GM21528 (cell line): Measurements from ENCODE around the gene TXNRD3.

Experiments used
- ATAC-seq: cut with Tn5 transposase; IDR thresholded peaks from one replicate; pipeline ENCODE4 v1.9.1; 2021; ENCODE audit warnings: mild to moderate bottlenecking, moderate library complexity; ENCODE audit not compliant: unreplicated experiment, low FRiP score

The TXNRD3 gene

DNA sequence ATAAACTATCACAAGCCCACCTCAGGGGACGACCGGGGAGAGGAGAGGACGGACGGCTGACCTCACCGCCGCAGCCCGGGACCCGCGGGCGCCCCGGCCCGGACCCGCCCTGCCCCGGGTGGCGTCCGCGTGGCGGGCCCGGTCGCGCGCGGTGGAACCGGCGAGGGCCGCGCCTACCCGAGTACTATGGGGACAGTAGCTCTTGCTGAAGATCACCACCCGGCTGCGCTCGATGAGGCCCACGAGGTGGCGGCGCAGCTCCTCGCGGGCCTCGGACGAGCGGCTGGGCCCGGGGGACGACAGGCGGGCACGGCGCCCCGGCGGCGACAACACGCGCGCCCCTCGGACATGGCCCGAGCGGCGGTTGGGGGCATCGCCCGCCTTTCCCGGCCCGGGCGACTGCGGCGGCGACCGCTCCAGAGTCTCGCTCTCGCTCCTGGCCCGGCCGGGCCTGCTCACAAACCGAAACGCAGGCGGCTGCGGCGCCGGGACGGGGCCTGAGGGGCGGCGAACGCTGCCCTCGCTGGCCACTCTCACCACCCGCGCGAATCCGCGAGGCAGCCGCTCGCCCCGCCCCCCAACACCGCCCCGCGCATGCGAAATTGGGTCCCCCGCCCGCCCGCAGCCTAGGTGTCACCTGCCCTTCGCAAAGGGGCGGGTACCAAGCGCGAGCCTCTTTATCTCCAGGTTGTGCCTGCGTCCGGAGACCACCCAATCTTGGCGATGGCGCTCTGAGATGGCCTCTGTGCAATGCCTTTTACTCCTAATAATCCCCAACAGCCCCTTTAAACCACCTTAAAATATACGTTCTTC is at the start of gene TXNRD3:
Gene TXNRD3, minus strand, starts transcription at position 554 of the 813 bp plus-strand sequence.
- ATAC-seq = no peak

DNA sequence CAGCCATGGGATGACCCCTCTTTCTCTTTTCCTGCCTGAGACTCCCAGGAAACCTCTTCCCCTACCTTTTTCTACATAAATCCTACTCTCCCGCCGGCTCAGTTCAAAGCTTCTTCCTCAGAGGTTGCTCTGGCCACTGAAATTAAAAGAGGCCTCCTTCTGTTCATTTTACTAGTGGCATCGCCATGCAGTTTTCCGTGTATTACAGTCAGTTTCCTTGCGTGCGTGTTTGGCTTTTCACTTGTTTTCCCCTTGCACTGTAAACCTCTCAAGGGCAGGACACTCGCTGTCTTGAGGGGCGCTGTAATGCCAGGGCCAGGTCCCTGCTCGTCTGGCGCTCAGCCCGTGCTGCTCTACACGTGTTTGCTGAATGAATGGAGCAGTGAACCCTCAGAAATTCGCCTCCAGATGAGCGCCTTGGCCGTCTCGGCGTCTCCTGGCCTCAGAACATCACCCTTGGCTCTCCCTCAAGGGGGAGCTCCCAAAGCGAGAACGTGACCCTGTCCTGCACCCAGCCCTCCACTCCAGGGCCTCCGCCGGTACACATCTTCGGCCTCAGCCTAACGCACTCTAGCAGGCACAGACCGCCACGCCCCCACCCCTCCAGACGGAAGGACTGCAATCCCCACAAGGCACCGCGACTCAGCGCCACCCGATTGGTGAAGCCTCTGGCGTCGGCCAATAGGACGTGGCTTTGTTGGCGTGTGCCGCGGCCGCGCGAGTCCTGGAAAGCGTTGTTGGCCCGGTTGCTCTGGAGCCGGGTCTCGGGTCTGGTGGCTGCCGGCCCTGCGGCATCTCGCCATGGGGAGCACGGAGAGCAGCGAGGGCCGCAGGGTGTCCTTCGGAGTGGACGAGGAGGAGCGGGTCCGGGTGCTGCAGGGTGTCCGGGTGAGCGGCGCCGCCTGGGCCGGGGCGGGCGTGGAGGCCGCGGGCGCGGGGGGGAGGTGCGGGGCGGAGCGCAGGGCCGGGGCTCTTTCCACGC is 48.9 kb upstream of the TXNRD3 start, which contains the start of gene CHCHD6:
Gene CHCHD6, plus strand, starts transcription at position 729 of the 982 bp plus-strand sequence. Its CDS starts 73 bp downstream, at position 802.
- ATAC-seq = peak; percentile 96

DNA sequence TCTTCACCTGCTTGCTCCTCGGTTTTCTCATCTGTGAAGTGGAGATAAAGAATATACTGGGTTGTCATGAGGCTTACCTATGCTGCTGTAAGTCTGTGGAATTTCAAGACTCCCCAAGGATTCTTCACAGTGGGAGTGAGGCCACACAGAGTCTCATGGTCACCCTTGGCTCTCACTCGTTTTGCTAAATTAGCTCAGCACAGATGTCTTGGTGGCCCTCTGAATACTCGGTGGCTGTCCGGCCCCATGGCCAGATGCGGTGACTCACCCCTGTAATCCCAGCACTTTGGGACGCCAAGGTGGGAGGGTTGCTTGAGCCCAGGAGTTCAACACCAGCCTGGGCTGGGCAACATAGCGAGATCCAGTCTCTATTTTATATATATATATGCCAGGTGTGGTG is 44.1 kb upstream of the TXNRD3 start:
- ATAC-seq = no peak

DNA sequence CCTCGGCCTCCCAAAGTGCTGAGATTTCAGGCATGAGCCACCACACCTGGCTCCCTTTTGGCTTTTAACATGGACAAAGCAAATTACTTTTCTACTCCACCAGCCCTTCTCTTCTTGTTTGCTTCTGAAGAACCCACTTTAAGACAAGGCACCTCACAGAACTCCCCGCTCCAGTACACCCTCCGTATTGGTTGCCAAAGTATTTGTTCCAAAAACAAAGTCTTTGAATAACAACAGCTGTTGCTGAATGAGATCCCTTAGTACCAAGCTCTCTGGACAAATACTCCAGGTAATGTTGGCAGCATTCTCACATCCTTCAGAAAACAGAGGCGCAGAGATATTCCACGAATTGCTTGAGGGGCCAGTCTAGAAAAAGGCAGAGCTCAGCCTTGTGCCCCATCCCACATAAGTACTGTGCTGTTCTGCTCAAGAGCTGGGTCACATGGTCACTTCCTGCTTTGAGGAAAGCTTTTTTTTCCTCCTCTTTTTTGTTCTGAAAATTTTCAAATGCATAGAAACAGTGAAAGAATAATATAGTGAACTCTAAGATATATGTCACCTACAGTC is 41.9 kb upstream of the TXNRD3 start:
- no peak for ATAC-seq

DNA sequence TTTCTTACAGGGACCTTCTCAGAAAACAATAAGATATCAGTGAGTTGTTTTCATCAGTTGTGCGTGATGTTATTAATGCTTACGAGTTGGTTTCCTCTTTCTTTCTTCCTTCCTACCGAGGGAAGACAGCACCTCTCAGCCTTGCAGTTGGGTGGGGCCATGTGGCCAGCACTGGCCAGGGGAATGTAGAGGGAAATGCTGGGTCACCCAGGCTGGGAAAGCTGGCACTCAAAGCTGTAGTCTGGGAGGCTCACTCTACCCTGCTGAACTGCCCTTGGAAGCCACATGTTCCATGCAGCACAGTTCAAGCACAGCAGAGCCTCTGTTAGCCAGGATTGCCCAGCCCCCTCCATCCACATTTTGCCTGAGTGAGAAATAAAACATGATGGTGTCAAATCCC is 39.0 kb upstream of the TXNRD3 start:
- no peak for ATAC-seq

DNA sequence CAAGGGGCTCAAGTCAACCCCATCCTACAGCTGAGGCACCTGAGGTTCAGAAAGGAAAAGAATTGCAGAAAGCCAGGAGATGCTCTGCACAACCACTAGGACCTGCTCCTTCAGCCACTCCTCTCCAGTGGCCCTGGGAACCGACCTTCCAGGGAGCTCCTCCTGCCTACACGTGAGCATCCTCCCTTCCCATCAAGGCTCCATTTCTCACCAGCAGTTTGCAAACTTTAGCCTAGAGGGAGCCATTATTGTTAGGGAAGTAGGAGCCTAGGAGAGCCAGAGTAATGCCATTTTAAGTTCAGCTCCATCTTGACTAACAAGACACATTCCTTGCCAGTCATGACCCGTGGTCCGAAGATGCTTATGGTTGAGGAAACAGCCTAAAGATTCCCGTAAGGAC is 37.9 kb upstream of the TXNRD3 start:
- no peak for ATAC-seq

DNA sequence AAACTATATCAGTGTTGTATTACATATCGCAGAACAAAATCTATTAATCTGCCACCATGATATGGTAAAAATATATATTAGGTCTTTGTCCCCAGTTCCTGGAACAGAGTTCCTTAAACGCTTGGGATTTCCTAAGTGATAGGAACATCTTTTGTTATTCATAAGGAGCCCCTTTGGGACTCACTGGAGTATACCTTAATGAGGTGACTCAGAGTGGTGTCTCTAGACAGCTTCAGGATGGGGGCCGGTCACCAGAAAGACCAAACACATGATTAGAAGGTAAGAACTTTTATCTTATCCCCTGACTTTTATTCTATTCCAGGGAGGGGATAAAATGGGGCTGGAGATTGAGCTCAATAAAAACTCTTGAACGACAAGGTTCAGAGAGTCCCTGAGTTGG is 36.8 kb upstream of the TXNRD3 start:
- no peak for ATAC-seq

DNA sequence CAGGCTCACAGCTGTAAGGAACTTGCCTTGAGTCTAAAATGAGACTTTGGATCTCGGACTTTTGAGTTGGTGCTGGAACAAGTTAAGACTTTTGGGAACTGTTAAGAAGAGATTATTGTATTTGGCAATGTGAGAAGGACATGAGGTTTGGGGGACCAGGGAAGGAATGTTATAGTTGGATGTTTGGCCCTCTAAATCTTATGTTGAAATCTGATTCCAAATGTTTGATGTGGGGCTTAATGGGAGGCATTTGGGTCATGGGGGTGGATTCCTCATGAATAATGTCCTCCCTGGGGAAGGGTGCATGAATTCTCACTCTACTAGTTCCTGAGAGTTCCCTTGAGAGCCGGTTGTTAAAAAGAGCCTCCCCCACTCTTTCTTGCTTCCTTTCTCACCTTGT is 30.6 kb upstream of the TXNRD3 start:
- ATAC-seq = no peak

DNA sequence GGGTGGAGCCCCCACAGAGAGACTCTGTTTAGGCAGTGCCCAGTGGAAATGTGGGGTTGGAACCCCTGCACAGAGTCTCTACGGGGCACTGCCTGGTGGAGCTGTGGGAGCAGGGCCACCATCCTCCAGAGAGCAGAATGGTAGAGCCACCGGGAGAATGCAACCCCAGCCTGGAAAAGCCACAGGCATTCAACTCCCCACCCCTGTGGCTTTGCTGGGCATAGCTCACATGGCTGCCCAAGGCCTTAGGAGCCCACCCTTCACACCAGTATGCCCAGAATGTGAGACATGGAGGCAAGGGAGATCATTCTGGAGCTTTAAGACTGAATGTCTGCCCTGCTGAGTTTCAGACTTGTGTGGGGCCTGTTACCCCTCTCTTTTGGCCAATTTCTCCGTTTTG is 30.1 kb upstream of the TXNRD3 start:
- no peak for ATAC-seq

DNA sequence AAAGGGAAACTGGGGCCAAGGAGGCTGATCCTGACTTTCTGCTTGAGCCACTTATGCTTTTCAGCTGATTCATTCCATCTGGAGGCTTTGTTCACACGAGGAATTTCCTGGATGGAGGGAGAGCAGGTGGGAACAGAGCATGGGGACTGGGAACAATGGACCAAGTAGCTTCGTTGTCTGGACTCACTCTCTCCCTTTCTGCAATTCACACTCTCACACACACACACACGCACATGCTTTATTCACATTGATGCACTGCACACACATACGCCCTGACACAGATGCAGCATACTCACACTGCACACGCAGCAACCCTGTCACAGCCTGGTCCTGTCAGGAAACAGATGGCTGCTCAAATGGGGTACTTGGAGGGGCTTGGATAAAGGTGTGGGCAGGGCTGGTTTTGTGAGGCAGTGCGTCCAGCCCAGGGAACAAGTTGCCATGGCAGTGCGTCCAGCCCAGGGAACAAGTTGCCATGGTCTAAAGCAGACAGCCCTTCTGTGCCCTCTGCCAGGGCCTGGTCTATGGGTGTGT is 29.4 kb upstream of the TXNRD3 start:
- no peak for ATAC-seq

DNA sequence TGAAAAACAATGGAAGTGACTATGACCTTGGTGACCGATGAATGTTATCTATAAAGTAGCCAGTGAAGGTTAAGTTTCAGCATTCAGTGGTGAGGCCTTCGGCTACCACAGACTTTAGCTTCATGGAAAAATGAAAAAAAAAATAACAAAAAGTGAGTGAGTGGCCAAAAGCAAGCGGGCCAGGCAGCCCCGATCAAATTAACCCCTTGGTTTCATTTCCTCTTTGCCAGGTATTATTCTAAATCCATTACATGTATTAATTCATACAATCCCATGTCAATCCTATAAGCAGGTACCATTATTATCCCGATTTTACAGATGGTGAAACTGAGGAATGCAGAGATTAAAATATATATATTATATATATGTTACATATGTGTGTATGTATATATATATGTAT is 28.1 kb upstream of the TXNRD3 start:
- ATAC-seq = no peak

DNA sequence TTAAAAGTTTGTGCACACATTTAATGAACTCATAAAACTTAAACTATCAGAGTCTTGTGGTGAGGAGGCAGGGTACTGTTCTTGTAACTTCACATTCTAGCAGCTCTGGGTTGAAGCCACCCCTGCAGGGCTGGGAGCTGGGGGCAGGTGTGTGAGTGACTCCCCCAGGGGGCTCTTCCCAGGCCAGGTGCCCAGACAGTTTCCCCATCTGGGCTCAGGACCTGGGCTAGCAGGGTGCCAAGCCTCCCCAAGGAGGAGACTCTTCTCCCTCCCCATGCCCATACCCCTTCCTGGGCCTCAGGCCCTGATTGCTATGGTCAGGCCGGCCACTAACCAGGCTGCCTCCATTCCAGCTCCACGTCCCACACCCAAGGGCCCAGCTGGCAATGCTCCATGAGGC is 27.1 kb upstream of the TXNRD3 start:
- no peak for ATAC-seq

DNA sequence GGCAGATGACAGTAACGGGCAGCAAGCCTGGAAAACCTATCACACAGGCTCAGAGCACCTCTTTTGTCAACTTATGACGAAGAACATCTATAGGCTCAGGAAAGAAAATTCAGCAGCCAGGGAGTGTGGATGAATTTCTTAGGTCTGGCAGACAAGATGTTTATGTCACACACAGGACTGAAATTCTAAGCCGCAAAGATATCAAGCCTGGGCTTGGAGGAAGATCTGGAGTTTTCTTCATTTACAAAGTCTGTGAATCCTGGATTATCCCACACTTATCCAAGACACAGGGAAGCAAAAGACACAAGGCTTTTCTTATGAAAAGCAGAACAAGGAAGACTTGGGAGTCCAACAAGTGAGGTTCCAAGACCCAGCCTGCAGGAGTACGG is 25.7 kb upstream of the TXNRD3 start:
- no peak for ATAC-seq

DNA sequence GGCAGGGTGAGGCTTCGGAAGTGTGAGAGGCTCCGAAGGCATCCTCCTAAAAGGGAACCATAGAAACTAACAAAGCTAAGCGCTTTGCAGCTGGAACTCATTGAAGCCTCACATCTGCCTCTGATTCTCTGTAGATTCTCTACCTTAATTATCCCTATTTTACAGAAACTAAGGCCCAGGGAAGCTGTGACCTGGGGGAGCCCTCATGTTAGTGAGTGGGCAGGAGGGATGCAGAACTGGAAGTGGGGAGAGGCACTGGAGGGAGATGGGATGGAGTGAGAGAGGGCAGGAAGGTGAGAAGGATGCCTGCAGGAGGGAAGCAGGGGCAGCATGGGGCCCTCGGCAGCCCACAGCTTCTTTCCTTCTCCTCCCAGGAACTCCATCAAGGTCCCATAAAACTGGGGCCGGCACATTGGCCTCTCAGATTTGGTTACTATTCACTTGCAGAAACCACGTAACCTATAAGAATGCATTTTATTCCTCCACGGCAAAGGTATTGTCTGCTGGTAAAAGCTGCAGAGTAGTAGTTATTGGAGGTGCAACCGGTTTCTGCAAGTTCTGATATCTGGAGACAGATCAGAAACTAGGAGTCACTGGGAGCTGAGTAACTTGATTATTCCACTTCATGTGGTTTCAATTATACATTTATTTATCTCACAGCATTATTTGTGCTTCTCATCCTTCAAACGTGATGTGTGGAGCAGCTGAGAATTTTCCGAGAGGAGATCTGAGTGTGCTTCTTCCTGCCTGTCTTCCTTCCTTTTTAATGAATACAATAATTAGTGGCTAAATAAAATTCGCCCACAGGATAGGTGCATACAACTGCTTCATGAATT is 25.1 kb upstream of the TXNRD3 start:
- no peak for ATAC-seq

DNA sequence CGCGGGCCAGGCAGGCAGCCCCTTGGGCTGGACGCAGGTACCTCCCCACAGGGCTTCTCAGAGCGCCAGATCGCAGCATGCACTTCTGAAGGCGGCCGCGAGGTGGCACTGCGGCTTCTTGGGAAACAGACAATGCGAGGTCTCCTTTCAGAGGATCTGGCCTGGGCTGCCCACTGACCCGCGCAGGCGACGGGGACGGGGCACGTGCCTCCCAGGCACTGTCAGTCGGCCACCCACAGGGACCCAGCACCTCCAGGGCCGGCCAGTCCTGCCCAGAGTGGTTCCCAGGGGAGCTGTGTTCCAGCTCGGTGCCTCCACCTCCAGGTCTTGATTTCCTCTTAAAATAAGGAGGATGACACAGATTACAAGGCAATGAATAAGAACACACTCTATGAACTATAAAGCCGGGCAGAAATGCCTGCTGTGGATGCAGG is 24.4 kb upstream of the TXNRD3 start:
- no peak for ATAC-seq

DNA sequence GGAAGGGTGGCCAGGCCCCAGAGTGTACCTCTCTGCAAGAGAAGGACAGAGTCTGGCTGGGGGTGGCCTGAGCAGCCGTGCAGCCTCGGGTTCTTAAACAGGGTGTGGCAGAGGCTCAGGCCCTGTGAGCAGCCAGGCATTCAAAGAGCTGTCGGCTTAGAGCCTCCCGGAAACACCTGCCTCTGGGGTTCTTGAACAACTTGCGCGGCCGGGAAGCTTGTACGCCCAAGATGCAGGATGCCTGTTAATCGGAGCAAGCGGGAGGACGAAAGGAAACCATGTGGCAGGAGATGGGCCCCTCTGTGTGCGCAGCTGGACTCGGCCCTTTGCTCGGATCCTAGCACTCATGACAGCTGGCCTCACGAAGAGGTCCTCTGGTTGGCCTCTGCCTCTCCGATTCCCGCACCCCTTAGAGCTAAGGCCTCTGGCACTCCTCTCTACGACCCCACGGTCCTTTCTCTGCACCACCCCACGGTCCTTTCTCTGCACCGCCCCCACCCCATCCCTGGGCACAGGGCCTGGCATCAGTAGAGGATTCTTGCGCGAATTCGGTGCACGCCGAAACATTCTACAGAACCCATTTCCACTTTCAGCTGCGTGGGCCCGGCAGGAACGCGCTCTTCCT is 23.9 kb upstream of the TXNRD3 start:
- ATAC-seq = no peak

DNA sequence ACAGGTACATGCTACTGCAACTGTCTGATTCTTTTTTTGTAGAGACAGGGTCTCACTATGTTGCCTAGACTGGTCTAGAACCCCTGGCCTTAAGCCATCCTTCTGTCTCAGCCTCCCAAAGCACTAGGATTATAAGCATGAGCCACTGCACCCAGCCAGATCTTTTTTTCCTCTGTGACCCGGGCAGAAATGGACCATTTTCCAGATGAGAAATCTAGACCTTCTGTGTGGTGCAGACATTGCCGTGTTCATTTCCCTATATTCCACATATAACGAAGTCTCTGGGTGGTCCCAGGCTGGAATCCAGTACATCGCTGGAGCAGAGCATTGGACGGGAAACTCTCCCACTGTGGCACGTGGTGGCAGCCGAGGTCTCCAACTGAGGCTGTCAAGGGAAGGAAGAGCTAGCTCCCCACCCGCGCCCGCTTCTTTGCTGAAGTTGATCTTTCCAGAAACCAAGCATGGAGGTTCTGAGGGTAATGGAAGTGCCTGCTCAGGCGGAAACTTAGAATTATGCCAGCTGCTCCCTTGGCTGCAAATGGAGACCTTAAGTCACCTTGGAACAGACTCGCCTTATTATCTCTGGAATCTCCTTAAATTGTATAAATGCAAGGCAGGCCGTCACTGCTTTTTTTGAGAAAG is 23.1 kb upstream of the TXNRD3 start:
- no peak for ATAC-seq

DNA sequence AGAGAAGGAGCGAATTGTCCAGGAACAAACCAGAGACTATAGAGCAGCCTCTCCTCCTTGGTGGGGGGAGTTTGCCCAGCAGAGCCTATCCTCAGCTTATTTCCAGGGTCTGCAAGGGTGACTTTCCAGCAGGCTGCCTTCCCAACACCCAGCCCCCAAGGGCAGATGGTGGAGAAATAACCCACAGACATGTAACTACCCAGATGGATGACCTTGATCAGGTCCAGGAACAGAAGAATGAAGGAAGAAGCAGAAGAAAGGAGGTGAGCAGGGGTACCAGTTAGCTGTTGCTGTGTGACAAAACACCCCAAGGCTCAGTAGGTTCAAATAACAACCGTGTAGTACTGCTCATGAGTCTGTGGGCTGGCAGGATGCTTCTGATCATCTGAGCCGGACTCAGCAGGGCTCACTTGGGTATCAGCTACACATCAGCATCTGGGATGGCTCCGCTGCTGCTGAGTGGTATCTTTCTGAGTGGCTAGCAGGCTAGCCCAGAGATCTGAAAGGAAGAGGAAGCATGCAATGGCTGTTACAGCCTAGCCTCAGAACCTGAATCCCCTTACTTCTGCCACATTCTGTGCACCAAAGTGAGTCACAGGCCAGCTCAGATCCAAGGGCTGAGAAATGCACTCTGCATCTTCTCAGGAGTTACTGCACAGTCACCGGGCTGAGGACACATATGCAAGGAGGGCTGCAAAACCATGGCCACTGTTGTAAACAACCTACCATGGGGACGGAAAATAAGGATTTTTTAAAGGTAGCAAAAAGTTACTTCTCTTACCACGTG is 22.2 kb upstream of the TXNRD3 start:
- ATAC-seq = no peak
